Activated T-cell treated with anti-CD3 and anti-CD28 coated beads, Interleukin-2, amount 50 U/mL, for 4 hours (primary cell): ENCODE results near the gene CUEDC2. TPM values are rescaled to one million over a fixed set of nuclear protein-coding genes. Genes with fewer than 3 reads are reported as not detected.
A peak's percentile ranks its signal among the peaks of the same experiment; 100 is the strongest.

Experiments
- ATAC-seq, 2 donors: fragments of 200-7000 bp; cut with Tn5 transposase; one replicate each; pipeline ENCODE4 v1.10.0; 2021
- DNase-seq: peaks from one replicate; pipeline ENCODE4 v3.0.0-alpha.2; 2020
- H3K27me3 Mint-ChIP-seq: one replicate; pipeline ENCODE4 v1.8.0; 2021; ENCODE audit warnings: low read depth, mixed read lengths
- H3K36me3 Mint-ChIP-seq: one replicate; pipeline ENCODE4 v1.8.0; 2022; ENCODE audit warnings: mixed read lengths; ENCODE audit not compliant: insufficient read depth
- H3K4me1 Mint-ChIP-seq: one replicate; pipeline ENCODE4 v1.8.0; 2021; ENCODE audit warnings: low read depth, mixed read lengths
- H3K4me3 Mint-ChIP-seq: one replicate; pipeline ENCODE4 v1.8.0; 2021; ENCODE audit warnings: mild to moderate bottlenecking, moderate library complexity, mixed read lengths
- H3K9me3 Mint-ChIP-seq: one replicate; pipeline ENCODE4 v1.8.0; 2021; ENCODE audit warnings: mixed read lengths
- total RNA-seq, 3 donors: library from RNA; stranded (reverse); gene quantifications; one replicate each; pipeline ENCODE4 v1.2.1, GENCODE V29; 2021

The CUEDC2 gene
- total RNA-seq, 3 donors from 2014 or later: 44.3 to 50.6 (median 45.3) TPM

GRCh38 chr10:102404361-102405107 lies 27.8 kb downstream of the CUEDC2 start:
- DNase-seq: no peak
- no peak for ATAC-seq
- Mint-ChIP-seq H3K9me3 (no peaks in the 10 kb centered on the region), H3K36me3 (peaks cover 8% of the 10 kb centered on the region), H3K27me3 (peaks cover 5% of the 10 kb centered on the region), H3K4me3 (no peak overlapping the region), H3K4me1 (peaks cover 17% of the 10 kb centered on the region)

GRCh38 chr10:102403115-102403514 lies 29.3 kb downstream of the CUEDC2 start:
- peaks cover 19% of the 10 kb centered on the region for H3K4me1 Mint-ChIP-seq
- ATAC-seq (no peak), DNase-seq (no peak)
- H3K27me3 Mint-ChIP-seq: peaks cover under 1% of the 10 kb centered on the region
- no peaks in the 10 kb centered on the region for H3K9me3 Mint-ChIP-seq
- no peak overlapping the region for H3K4me3 Mint-ChIP-seq
- H3K36me3 Mint-ChIP-seq: peaks cover 14% of the 10 kb centered on the region

DNA sequence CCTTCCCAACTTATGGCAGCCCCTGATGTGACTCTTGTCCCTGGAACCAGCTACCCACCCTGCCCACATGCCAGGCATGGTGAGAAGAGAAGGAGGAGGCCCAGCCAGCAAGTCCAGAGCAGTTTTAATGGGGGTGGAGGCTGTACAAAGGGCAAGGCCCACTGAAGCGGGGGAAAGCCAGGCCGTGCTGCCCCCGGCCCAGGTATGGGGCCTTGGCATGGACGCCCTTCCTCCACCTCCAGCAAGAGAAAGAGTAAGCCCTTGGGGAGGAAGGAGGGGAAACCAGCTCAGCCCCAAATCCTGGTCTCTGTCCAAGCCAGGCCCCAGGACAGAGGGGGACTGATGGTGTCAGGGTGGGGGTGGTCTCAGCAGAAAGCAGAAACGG lies 29.9 kb downstream of the CUEDC2 start:
- Mint-ChIP-seq H3K27me3 (no peaks in the 10 kb centered on the region), H3K36me3 (peaks cover 20% of the 10 kb centered on the region), H3K4me3 (no peak overlapping the region), H3K9me3 (no peaks in the 10 kb centered on the region), H3K4me1 (peaks cover 24% of the 10 kb centered on the region)
- no peak for ATAC-seq
- no peak for DNase-seq

DNA sequence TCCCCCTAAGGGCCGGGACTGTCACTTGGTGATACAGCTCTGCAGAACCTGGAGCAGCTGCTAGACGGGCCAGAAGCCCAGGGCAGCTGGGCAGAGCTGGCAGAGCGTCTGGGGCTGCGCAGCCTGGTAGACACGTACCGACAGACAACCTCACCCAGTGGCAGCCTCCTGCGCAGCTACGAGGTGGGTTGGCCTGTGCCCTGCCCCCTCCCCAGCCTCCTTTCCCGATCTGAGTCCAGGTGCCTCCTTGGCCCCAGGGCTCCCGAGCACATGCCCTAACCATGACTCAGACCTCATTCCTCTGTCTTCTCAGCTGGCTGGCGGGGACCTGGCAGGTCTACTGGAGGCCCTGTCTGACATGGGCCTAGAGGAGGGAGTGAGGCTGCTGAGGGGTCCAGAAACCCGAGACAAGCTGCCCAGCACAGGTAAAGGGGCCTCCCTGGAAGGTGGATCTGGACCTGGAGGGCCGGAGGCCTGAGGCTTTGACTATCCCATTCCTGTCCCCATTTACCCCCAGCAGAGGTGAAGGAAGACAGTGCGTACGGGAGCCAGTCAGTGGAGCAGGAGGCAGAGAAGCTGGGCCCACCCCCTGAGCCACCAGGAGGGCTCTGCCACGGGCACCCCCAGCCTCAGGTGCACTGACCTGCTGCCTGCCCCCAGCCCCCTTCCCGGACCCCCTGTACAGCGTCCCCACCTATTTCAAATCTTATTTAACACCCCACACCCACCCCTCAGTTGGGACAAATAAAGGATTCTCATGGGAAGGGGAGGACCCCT lies 30.5 kb downstream of the CUEDC2 start:
- no peak for ATAC-seq
- H3K4me1 Mint-ChIP-seq: peaks cover 26% of the 10 kb centered on the region
- no peaks in the 10 kb centered on the region for H3K9me3 Mint-ChIP-seq
- H3K36me3 Mint-ChIP-seq: peaks cover 22% of the 10 kb centered on the region
- no peaks in the 10 kb centered on the region for H3K27me3 Mint-ChIP-seq
- DNase-seq: no peak
- H3K4me3 Mint-ChIP-seq: no peak overlapping the region

- peaks cover 29% of the 10 kb centered on the region for H3K36me3 Mint-ChIP-seq
- H3K27me3 Mint-ChIP-seq: no peaks in the 10 kb centered on the region
- H3K4me1 Mint-ChIP-seq: peaks cover 33% of the 10 kb centered on the region
- no peaks in the 10 kb centered on the region for H3K9me3 Mint-ChIP-seq
- DNase-seq (no peak), ATAC-seq (no peak)
- no peak overlapping the region for H3K4me3 Mint-ChIP-seq
These were observed 31.1 kb downstream of the CUEDC2 start for GRCh38 chr10:102401342-102401654.

DNA sequence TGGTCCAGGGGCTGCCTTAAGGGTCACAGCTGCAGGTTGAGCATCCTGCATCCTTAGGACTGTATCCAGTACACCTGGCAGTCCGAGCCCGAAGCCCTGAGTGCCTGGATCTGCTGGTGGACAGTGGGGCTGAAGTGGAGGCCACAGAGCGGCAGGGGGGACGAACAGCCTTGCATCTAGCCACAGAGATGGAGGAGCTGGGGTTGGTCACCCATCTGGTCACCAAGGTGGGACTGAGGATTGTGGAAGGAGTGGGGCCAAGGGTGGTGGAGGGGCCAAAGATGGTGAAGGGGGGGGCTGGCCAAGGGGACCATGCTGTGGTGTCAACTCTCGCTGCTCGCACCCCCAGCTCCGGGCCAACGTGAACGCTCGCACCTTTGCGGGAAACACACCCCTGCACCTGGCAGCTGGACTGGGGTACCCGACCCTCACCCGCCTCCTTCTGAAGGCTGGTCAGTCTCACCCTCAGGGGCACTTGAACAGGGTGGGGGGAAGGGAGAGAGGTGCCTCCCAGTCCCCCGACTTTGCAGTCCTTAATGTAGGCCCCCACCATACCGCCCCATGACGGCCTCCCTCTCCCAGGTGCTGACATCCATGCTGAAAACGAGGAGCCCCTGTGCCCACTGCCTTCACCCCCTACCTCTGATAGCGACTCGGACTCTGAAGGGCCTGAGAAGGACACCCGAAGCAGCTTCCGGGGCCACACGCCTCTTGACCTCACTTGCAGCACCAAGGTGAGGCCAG lies 31.6 kb downstream of the CUEDC2 start:
- Mint-ChIP-seq H3K4me1 (peaks cover 35% of the 10 kb centered on the region), H3K9me3 (no peaks in the 10 kb centered on the region), H3K4me3 (no peak overlapping the region), H3K36me3 (peaks cover 31% of the 10 kb centered on the region), H3K27me3 (no peaks in the 10 kb centered on the region)
- ATAC-seq (no peak), DNase-seq (no peak)

DNA sequence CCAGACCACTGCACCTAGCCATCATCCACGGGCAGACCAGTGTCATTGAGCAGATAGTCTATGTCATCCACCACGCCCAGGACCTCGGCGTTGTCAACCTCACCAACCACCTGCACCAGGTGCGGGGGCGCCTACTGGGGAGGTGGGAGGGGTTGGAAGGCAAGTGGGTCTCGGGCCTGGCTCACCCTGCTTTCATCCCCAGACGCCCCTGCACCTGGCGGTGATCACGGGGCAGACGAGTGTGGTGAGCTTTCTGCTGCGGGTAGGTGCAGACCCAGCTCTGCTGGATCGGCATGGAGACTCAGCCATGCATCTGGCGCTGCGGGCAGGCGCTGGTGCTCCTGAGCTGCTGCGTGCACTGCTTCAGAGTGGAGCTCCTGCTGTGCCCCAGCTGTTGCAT lies 32.3 kb downstream of the CUEDC2 start:
- Mint-ChIP-seq H3K27me3 (no peaks in the 10 kb centered on the region), H3K4me3 (peak overlapping the region; percentile 97), H3K9me3 (no peaks in the 10 kb centered on the region), H3K36me3 (peaks cover 31% of the 10 kb centered on the region), H3K4me1 (peaks cover 35% of the 10 kb centered on the region)
- no peak for DNase-seq
- no peak for ATAC-seq

DNA sequence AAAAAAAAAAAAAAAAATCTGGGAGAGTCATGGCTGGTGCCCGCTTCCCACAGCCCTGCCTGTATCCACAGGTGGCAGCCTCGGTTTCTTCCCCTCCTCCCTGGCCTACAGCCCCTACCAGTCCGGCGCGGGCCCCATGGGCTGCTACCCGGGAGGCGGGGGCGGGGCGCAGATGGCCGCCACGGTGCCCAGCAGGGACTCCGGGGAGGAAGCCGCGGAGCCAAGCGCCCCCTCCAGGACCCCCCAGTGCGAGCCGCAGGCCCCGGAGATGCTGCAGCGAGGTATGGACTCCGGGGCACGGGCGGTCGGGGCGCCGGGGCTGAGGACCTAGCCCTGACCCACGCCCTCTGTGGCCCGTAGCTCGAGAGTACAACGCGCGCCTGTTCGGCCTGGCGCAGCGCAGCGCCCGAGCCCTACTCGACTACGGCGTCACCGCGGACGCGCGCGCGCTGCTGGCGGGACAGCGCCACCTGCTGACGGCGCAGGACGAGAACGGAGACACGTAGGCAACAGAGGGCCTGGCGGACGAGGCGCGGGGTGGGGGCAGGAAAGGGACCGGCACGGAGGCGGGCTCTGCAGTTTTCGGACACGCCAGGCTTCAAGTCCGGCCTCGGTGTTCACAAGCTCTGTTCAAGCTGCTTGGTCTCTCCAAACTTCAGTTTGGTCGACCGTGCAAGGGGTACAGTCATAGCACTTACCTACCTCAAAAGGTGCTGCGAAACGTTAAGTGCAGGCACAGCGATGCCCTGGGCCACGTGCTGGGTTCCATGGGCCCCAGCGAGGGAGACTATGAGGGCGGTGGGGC lies 33.0 kb downstream of the CUEDC2 start:
- Mint-ChIP-seq H3K9me3 (no peaks in the 10 kb centered on the region), H3K4me3 (peak overlapping the region; percentile 97), H3K4me1 (peaks cover 35% of the 10 kb centered on the region), H3K36me3 (peaks cover 31% of the 10 kb centered on the region), H3K27me3 (no peaks in the 10 kb centered on the region)
- ATAC-seq: peak; percentile 55 to 57
- DNase-seq: peak; percentile 85

GRCh38 chr10:102398172-102399020 lies 34.0 kb downstream of the CUEDC2 start:
- ATAC-seq: no peak
- no peak for DNase-seq
- H3K36me3 Mint-ChIP-seq: peaks cover 31% of the 10 kb centered on the region
- H3K9me3 Mint-ChIP-seq: no peaks in the 10 kb centered on the region
- H3K4me3 Mint-ChIP-seq: peak overlapping the region; percentile 97
- peaks cover 37% of the 10 kb centered on the region for H3K4me1 Mint-ChIP-seq
- H3K27me3 Mint-ChIP-seq: no peaks in the 10 kb centered on the region

GRCh38 chr10:102397222-102398171 lies 34.9 kb downstream of the CUEDC2 start:
- H3K4me3 Mint-ChIP-seq: peak overlapping the region; percentile 97
- peaks cover 44% of the 10 kb centered on the region for H3K4me1 Mint-ChIP-seq
- peaks cover 30% of the 10 kb centered on the region for H3K36me3 Mint-ChIP-seq
- ATAC-seq: no peak
- no peak for DNase-seq
- no peaks in the 10 kb centered on the region for H3K27me3 Mint-ChIP-seq
- no peaks in the 10 kb centered on the region for H3K9me3 Mint-ChIP-seq

- Mint-ChIP-seq H3K36me3 (peaks cover 28% of the 10 kb centered on the region), H3K9me3 (no peaks in the 10 kb centered on the region), H3K27me3 (no peaks in the 10 kb centered on the region), H3K4me3 (peak overlapping the region; percentile 97), H3K4me1 (peaks cover 44% of the 10 kb centered on the region)
- DNase-seq: no peak
- no peak for ATAC-seq
These were observed 35.6 kb downstream of the CUEDC2 start for GRCh38 chr10:102396730-102397151.

DNA sequence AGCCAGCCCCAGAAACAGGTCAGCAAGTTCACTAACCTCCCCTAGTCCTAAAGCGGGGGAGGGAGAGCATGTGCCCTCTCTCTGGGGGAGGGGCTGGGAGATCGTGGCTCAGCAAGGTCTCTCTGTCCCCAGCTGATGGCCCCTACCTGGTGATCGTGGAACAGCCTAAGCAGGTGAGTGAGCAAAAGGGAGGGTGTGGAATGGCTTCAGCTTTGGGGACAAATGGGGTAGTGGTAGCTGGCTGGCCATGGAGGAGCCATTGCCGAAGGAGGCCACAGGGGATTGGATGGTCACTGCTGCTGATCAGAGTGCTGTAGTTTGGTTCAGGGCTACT lies 36.1 kb downstream of the CUEDC2 start:
- Mint-ChIP-seq H3K4me1 (peaks cover 44% of the 10 kb centered on the region), H3K4me3 (peak overlapping the region; percentile 97), H3K27me3 (no peaks in the 10 kb centered on the region), H3K9me3 (no peaks in the 10 kb centered on the region), H3K36me3 (peaks cover 28% of the 10 kb centered on the region)
- ATAC-seq (no peak), DNase-seq (no peak)
